Thoracic aorta (tissue), 2 donors: ENCODE measurements around the gene IRS1. TPM values are rescaled to one million over a fixed set of nuclear protein-coding genes. Genes with fewer than 3 reads are reported as not detected.

Experiments
- ATAC-seq: fragments of 150-250 bp; one replicate; pipeline ENCODE4 v1.8.0; 2017; ENCODE audit warnings: low read depth; ENCODE audit not compliant: insufficient number of reproducible peaks, low FRiP score
- DNase-seq: peaks from one replicate; pipeline ENCODE4 v3.0.0-alpha.2; 2020; ENCODE audit warnings: low spot score
- H3K27ac ChIP-seq, 2 donors: fragments of 200-600 bp; sonication (generic); 1 replicate in 1 of 2; 2 replicates in 1 of 2; pipeline ENCODE4 v1.5.1; 2016; ENCODE audit warnings: mild to moderate bottlenecking in 2 of 2, moderate library complexity in 2 of 2
- H3K27me3 ChIP-seq: fragments of 200-600 bp; sonication (generic); replicated peaks from 2 replicates; pipeline ENCODE4 v1.6.0; 2016; ENCODE audit warnings: mild to moderate bottlenecking; ENCODE audit not compliant: insufficient read depth
- H3K36me3 ChIP-seq: fragments of 200-600 bp; sonication (generic); one replicate; pipeline ENCODE4 v1.5.1; 2016
- H3K4me1 ChIP-seq, 2 donors: fragments of 200-600 bp; sonication (generic); 1 replicate in 1 of 2; 2 replicates in 1 of 2; pipeline versions ENCODE4 v1.5.1 to v1.6.0; 2016; ENCODE audit warnings: low read depth in 2 of 2, mild to moderate bottlenecking in 1 of 2; ENCODE audit not compliant: control insufficient read depth in 1 of 2
- H3K4me3 ChIP-seq: fragments of 200-600 bp; sonication (generic); 2 replicates; pipeline ENCODE4 v1.5.1; 2016; ENCODE audit warnings: mild to moderate bottlenecking
- H3K9me3 ChIP-seq: fragments of 200-600 bp; sonication (generic); 2 replicates; pipeline ENCODE4 v1.5.1; 2016
- CTCF ChIP-seq: fragments of 200-600 bp; sonication (generic); IDR thresholded peaks from one replicate; pipeline ENCODE4 v1.5.1; 2019; ENCODE audit warnings: antibody characterized with exemption
- total RNA-seq, 2 donors: library from RNA; depleted of rRNA; stranded (reverse); fragments of >200 nt; gene quantifications; one replicate each; pipeline versions ENCODE4 v1.1.0 to v1.2.3, GENCODE V29; 2016

The IRS1 gene
- total RNA-seq, 2 donors from 2014 or later: 18.8 to 23.1 TPM

- ATAC-seq: no peak
- Histone ChIP-seq H3K4me1 (peaks cover 0 to 17% of the 10 kb centered on the region in 2 donors), H3K27me3 (no peaks in the 10 kb centered on the region), H3K36me3 (no peaks in the 10 kb centered on the region), H3K27ac (no peak overlapping the region), H3K9me3 (no peaks in the 10 kb centered on the region), H3K4me3 (no peak overlapping the region)
- no peak for TF ChIP-seq CTCF
- DNase-seq: no peak
These were observed 78.7 kb downstream of the IRS1 start for GRCh38 chr2:226720948-226721347.

- no peak for DNase-seq
- no peak for ATAC-seq
- no peak overlapping the region for H3K4me3 ChIP-seq
- H3K27ac ChIP-seq: no peak overlapping the region
- no peaks in the 10 kb centered on the region for H3K9me3 ChIP-seq
- TF ChIP-seq CTCF: no peak
- H3K36me3 ChIP-seq: no peaks in the 10 kb centered on the region
- no peaks in the 10 kb centered on the region for H3K27me3 ChIP-seq
- H3K4me1 ChIP-seq: no peaks in the 10 kb centered on the region
These were observed 81.9 kb downstream of the IRS1 start for GRCh38 chr2:226717719-226718118.

GRCh38 chr2:226716126-226716525 lies 83.5 kb downstream of the IRS1 start:
- DNase-seq (no peak), ATAC-seq (no peak)
- no peaks in the 10 kb centered on the region for H3K36me3 ChIP-seq
- no peaks in the 10 kb centered on the region for H3K9me3 ChIP-seq
- no peak overlapping the region for H3K27ac ChIP-seq
- H3K4me3 ChIP-seq: no peak overlapping the region
- H3K4me1 ChIP-seq: no peaks in the 10 kb centered on the region
- no peak for TF ChIP-seq CTCF
- no peaks in the 10 kb centered on the region for H3K27me3 ChIP-seq

- Histone ChIP-seq H3K27ac (no peak overlapping the region), H3K9me3 (no peaks in the 10 kb centered on the region), H3K36me3 (no peaks in the 10 kb centered on the region), H3K4me1 (no peaks in the 10 kb centered on the region), H3K27me3 (no peaks in the 10 kb centered on the region), H3K4me3 (no peak overlapping the region)
- no peak for ATAC-seq
- DNase-seq: no peak
- TF ChIP-seq CTCF: no peak
These were observed 84.2 kb downstream of the IRS1 start for GRCh38 chr2:226715347-226715990.

- DNase-seq: no peak
- H3K27ac ChIP-seq: no peak overlapping the region
- no peak overlapping the region for H3K4me3 ChIP-seq
- no peaks in the 10 kb centered on the region for H3K27me3 ChIP-seq
- TF ChIP-seq CTCF: no peak
- H3K36me3 ChIP-seq: no peaks in the 10 kb centered on the region
- no peaks in the 10 kb centered on the region for H3K4me1 ChIP-seq
- ATAC-seq: no peak
- H3K9me3 ChIP-seq: no peaks in the 10 kb centered on the region
These were observed 86.7 kb downstream of the IRS1 start for GRCh38 chr2:226712941-226713340.
